Thymus (tissue), 11 donors: ENCODE results near the gene CSTPP1. TPM values are rescaled to one million over a fixed set of nuclear protein-coding genes. Genes with fewer than 3 reads are reported as not detected.
"Not testable (repeated sequence)": the region's sequence is repeated elsewhere in the genome, so short reads cannot be mapped to it uniquely, and the experiment has no call there.

ENCODE experiments used
- DNase-seq, 9 donors: peaks; one replicate each; pipeline ENCODE4 v3.0.0-alpha.2; 2013; ENCODE audit warnings: low spot score in 9 of 9, low read depth in 6 of 9, missing footprints in 1 of 9
- H3K27ac ChIP-seq, 2 donors: one replicate each; pipeline ENCODE4 v1.5.1; 2013; ENCODE audit warnings: control low read depth in 1 of 2, low read depth in 1 of 2, low read length in 1 of 2, mild to moderate bottlenecking in 1 of 2, moderate library complexity in 1 of 2
- H3K27me3 ChIP-seq, 2 donors: one replicate each; pipeline ENCODE4 v1.5.1; 2013; ENCODE audit warnings: low read length in 1 of 2; ENCODE audit not compliant: control insufficient read depth in 2 of 2, insufficient read depth in 1 of 2
- H3K36me3 ChIP-seq, 2 donors: one replicate each; pipeline ENCODE4 v1.5.1; 2013; ENCODE audit warnings: low read length in 1 of 2, mild to moderate bottlenecking in 1 of 2, moderate library complexity in 1 of 2; ENCODE audit not compliant: control insufficient read depth in 2 of 2, insufficient read depth in 2 of 2
- H3K4me1 ChIP-seq, 2 donors: one replicate each; pipeline ENCODE4 v1.5.1; 2013; ENCODE audit warnings: low read length in 2 of 2; ENCODE audit not compliant: control insufficient read depth in 2 of 2, insufficient read depth in 2 of 2
- H3K4me3 ChIP-seq, 2 donors: one replicate each; pipeline ENCODE4 v1.5.1; 2013; ENCODE audit warnings: low read length in 2 of 2, control low read depth in 1 of 2, mild to moderate bottlenecking in 1 of 2
- H3K9me3 ChIP-seq, 2 donors: one replicate each; pipeline ENCODE4 v1.5.1; 2013; ENCODE audit warnings: low read length in 1 of 2, mild to moderate bottlenecking in 1 of 2; ENCODE audit not compliant: control insufficient read depth in 2 of 2, insufficient read depth in 1 of 2
- WGBS: extraction: QIAGEN DNeasy Blood & Tissue Kit; methylation state at CpG from one replicate; pipeline ENCODE4 v1.1.7; 2013; 5-methylcytosine and 5-hydroxymethylcytosine counted together
- polyA plus RNA-seq: library from polyadenylated mRNA; stranded (reverse); fragments of 200-250 nt; gene quantifications from one replicate; pipeline ENCODE4 v1.2.3, GENCODE V29; 2013
- total RNA-seq: library from RNA; stranded (reverse); fragments of 120-200 nt; gene quantifications from one replicate; pipeline ENCODE4 v1.2.4, GENCODE V29; 2013
- donor health status: healthy.

Gene CSTPP1
- total and polyA plus RNA-seq, 2 donors: 15.8 to 16.0 TPM

DNA sequence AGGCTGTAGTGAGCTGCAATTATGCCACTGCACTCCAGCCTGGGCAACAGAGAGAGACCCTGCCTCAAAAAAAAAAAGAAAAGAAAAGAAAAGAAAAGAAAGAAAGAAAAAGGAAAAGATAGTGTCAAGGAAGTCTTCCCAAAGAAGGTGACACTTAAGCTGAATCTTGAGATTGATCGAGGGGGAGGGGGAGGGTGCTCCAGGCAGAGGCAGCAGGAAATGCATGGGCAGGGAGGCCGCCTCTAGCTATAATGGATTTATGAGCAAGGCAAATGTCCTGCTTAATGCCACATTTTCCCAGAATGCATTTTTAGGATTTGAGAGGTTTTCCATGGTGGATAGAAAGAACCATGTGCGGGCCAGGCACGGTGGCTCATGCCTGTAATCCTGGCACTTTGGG, 264.5 kb downstream of the CSTPP1 start:
- H3K4me1 ChIP-seq: no peaks in the 10 kb centered on the region
- H3K36me3 ChIP-seq: no peaks in the 10 kb centered on the region
- DNase-seq: no peak
- no peaks in the 10 kb centered on the region for H3K9me3 ChIP-seq
- 89% methylated on average over 4 of the region's 4 CpGs for WGBS
- H3K27ac ChIP-seq: no peak overlapping the region
- no peak overlapping the region for H3K4me3 ChIP-seq
- H3K27me3 ChIP-seq: peaks cover 0 to 2% of the 10 kb centered on the region in 2 donors

DNA sequence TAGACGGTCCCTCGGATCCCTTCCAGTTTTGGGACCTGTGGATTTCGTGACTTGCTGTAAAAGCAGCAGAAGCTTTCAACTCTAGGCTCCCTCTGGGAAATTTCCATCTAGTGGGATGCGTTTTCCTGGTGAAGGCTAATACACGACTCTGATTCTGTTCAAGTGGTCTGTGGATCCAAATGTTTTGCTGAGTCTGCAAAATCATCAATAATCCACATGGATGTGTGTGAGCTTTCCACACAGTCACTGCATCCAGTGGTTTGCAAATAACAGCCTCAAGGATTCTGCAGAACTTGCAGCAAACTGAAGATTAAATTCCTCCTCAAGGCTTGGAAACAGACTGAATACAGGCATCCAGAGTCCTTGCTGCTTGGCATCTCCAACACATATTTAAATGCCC, 266.0 kb downstream of the CSTPP1 start:
- Histone ChIP-seq H3K4me1 (no peaks in the 10 kb centered on the region), H3K4me3 (no peak overlapping the region), H3K27ac (no peak overlapping the region), H3K27me3 (peaks cover 0 to 2% of the 10 kb centered on the region in 2 donors), H3K36me3 (no peaks in the 10 kb centered on the region), H3K9me3 (no peaks in the 10 kb centered on the region)
- WGBS: 92% methylated on average over 5 of the region's 5 CpGs
- no peak for DNase-seq

DNA sequence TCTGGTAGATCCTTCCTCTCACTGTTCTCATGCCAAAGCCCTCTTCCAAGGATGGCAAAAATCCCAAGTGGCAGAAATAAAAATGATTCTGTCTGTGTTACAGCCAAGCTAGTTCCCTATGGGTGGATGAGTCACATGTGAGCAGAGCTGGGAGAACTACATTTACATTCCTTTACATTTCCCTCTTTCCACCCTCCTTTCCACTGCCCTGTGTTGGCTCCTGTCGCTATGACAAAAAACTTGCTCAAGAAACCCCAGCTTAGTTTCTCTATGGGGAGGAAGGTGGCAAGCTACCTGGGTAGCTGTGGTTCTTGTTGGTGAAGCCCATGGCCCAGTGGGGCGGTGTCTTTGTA, 268.1 kb downstream of the CSTPP1 start:
- Histone ChIP-seq H3K36me3 (no peaks in the 10 kb centered on the region), H3K27me3 (peaks cover 0 to 2% of the 10 kb centered on the region in 2 donors), H3K27ac (no peak overlapping the region), H3K9me3 (no peaks in the 10 kb centered on the region), H3K4me1 (no peaks in the 10 kb centered on the region), H3K4me3 (no peak overlapping the region)
- DNase-seq: no peak
- WGBS: 85% methylated on average over 2 of the region's 2 CpGs

DNA sequence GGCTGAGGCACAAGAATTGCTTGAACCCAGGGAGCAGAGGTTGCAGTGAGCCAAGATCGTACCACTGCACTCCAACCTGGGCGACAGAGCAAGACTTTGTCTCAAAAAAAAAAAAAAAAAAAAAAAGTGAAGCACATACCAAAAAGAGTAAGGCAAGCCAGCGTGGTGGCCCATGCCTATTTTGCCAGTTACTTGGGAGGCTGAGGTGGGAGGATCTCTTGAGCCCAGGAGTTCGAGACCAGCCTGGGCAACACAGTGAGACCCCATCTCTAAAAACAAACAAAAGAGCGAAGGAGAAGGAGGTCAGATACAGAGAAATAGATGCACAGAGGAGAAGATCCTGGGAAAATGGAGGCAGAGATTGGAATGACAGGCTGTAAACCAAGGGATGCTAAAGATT, 270.0 kb downstream of the CSTPP1 start:
- WGBS: 94% methylated on average over 5 of the region's 5 CpGs
- H3K4me1 ChIP-seq, H3K9me3 ChIP-seq, H3K36me3 ChIP-seq, DNase-seq, H3K4me3 ChIP-seq, H3K27ac ChIP-seq, H3K27me3 ChIP-seq: not testable (repeated sequence)

DNA sequence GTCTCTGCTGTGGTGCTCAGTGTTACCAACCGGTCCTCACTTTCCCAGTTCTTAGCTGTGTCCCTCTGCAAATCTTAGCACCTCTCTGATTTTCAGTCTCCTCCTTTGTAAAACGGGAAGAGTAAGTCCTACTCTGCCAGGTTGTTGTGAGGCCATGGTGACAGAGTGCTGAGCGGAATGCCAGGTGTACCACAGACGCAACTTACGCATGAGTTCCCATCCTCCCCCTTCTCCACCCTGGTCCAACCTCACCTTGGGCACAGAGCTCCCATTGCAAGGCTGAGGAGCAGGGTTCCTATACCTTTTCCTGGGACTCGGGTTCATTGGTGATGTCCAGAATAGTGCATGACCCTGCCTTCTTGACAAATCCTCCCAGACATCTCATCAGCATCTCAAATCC, 270.9 kb downstream of the CSTPP1 start:
- H3K27ac ChIP-seq: no peak overlapping the region
- 95% methylated on average over 6 of the region's 6 CpGs for WGBS

DNA sequence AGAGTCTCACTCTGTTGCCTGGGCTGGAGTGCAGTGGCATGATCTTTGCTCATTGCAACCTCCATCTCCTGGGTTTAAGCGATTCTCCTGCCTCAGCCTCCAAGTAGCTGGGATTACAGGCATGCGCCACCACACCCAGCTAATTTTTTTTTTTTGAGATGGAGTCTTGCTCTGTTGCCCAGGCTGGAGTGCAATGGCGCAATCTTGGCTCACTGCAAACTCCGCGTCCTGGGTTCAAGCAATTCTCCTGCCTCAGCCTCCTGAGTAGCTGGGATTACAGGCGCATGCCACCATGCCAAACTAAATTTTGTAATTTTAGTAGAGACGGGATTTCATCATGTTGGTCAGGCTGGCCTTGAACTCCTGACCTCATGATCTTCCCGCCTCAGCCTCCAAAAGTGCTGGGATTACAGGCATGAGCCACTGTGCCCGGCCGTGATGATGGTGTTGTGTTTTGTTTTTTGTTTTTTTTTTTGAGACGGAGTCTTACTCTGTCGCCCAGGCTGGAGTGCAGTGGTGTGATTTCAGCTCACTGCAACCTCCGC, 271.5 kb downstream of the CSTPP1 start:
- not testable (repeated sequence) for H3K27me3 ChIP-seq, H3K9me3 ChIP-seq, DNase-seq, H3K4me1 ChIP-seq, H3K4me3 ChIP-seq, H3K36me3 ChIP-seq, H3K27ac ChIP-seq
- 98% methylated on average over 13 of the region's 13 CpGs for WGBS

More for the DNA sequence above, 270.9 kb downstream of the CSTPP1 start:
- Histone ChIP-seq H3K4me3 (no peak overlapping the region), H3K9me3 (no peaks in the 10 kb centered on the region), H3K27me3 (no peaks in the 10 kb centered on the region), H3K4me1 (no peaks in the 10 kb centered on the region), H3K36me3 (no peaks in the 10 kb centered on the region)
- no peak for DNase-seq

DNA sequence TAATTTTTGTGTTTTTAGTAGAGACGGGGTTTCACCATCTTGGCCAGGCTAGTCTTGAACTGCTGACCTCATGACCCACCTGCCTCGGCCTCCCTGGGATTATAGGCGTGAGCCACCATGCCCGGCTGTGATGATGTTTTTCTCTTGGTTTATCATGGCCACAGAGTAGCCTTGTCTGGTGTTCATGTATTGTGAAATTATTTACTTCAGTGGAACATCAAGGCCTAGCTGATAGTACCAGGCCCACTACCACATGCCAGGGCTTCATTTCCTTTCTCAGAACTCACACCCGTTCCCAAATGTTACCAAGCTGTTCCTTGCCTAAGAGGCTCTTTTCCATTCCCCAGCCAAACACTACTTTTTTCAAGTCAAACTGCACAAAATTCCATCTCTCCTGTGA, 272.1 kb downstream of the CSTPP1 start:
- Histone ChIP-seq H3K27me3 (no peaks in the 10 kb centered on the region), H3K4me3 (no peak overlapping the region), H3K27ac (no peak overlapping the region), H3K4me1 (no peaks in the 10 kb centered on the region), H3K36me3 (no peaks in the 10 kb centered on the region), H3K9me3 (no peaks in the 10 kb centered on the region)
- DNase-seq: no peak
- 98% methylated on average over 5 of the region's 5 CpGs for WGBS

Other genes with a start within 250 kb of the CSTPP1 start
- gene ARHGAP1, start 236.1 kb upstream of the CSTPP1 start, total RNA-seq: 9.0 TPM
- 24.9 TPM for gene ARHGAP1, start 236.1 kb upstream of the CSTPP1 start, polyA plus RNA-seq
- gene ZNF408, start 235.7 kb upstream of the CSTPP1 start, total RNA-seq: 6.5 TPM
- 8.1 TPM for gene ZNF408, start 235.7 kb upstream of the CSTPP1 start, polyA plus RNA-seq
- gene F2, start 217.5 kb upstream of the CSTPP1 start, total RNA-seq: 0.14 TPM
- 0.07 TPM for gene F2, start 217.5 kb upstream of the CSTPP1 start, polyA plus RNA-seq
- 46.9 TPM for gene CKAP5, start 90.5 kb upstream of the CSTPP1 start, total RNA-seq
- 11.2 TPM for gene CKAP5, start 90.5 kb upstream of the CSTPP1 start, polyA plus RNA-seq
- 1.8 TPM for gene LRP4, start 18.2 kb upstream of the CSTPP1 start, total RNA-seq
- gene LRP4, start 18.2 kb upstream of the CSTPP1 start, polyA plus RNA-seq: 5.2 TPM
- 64.8 TPM for gene ARFGAP2, start 240.1 kb downstream of the CSTPP1 start, total RNA-seq
- gene ARFGAP2, start 240.1 kb downstream of the CSTPP1 start, polyA plus RNA-seq: 60.6 TPM
- 4.1 TPM for gene PACSIN3, start 249.7 kb downstream of the CSTPP1 start, total RNA-seq
- gene PACSIN3, start 249.7 kb downstream of the CSTPP1 start, polyA plus RNA-seq: 7.7 TPM